ENCODE data around the gene TTBK1. TPM values are rescaled to one million over a fixed set of nuclear protein-coding genes. Genes with fewer than 3 reads are reported as not detected.
A peak's percentile ranks its signal among the peaks of the same experiment; 100 is the strongest.

The TTBK1 gene
- total and polyA plus RNA-seq, 8 donors = 0.08 to 0.57 (median 0.16) TPM

DNA sequence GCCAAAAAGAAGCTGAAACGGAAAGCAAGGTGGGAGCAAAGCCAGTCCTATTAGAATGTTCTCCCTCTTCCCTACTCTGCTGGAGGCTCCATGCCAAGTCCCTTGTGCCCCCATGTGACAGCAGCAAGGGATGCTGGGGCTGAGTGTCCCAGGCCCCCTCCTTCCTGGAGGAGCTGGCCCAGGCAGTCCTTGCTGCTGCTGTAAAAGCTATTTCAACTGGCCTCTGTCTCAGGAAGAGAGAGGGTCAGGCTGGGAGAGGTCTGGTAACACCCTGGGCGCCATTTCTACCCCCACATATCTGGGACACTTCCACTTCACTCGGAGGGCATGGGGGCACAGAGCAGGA is 25.0 kb downstream of the TTBK1 start:
- Histone ChIP-seq H3K36me3 (no peaks in the 10 kb centered on the region), H3K4me3 (no peak overlapping the region), H3K4me1 (peaks cover 7 to 31% (median 16%) of the 10 kb centered on the region in 3 donors), H3K9me3 (no peaks in the 10 kb centered on the region), H3K27ac (peak overlapping the region in 2 of 4 donors; percentile 84 to 87), H3K27me3 (no peaks in the 10 kb centered on the region)
- DNase-seq = peak in 2 of 6 donors; percentile 35 to 72
- FAIRE-seq = no peak
- TF ChIP-seq, protein P1, sequence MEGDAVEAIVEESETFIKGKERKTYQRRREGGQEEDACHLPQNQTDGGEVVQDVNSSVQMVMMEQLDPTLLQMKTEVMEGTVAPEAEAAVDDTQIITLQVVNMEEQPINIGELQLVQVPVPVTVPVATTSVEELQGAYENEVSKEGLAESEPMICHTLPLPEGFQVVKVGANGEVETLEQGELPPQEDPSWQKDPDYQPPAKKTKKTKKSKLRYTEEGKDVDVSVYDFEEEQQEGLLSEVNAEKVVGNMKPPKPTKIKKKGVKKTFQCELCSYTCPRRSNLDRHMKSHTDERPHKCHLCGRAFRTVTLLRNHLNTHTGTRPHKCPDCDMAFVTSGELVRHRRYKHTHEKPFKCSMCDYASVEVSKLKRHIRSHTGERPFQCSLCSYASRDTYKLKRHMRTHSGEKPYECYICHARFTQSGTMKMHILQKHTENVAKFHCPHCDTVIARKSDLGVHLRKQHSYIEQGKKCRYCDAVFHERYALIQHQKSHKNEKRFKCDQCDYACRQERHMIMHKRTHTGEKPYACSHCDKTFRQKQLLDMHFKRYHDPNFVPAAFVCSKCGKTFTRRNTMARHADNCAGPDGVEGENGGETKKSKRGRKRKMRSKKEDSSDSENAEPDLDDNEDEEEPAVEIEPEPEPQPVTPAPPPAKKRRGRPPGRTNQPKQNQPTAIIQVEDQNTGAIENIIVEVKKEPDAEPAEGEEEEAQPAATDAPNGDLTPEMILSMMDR (IDR thresholded peaks at IDR 0.05) = no peak
- 77 to 79% methylated on average over 3 of the region's 3 CpGs for WGBS, 2 donors
- peak in 2 of 4 donors; percentile 14 to 37 for ATAC-seq
- intact Hi-C loops (cut with DNase I) = no loop called here

DNA sequence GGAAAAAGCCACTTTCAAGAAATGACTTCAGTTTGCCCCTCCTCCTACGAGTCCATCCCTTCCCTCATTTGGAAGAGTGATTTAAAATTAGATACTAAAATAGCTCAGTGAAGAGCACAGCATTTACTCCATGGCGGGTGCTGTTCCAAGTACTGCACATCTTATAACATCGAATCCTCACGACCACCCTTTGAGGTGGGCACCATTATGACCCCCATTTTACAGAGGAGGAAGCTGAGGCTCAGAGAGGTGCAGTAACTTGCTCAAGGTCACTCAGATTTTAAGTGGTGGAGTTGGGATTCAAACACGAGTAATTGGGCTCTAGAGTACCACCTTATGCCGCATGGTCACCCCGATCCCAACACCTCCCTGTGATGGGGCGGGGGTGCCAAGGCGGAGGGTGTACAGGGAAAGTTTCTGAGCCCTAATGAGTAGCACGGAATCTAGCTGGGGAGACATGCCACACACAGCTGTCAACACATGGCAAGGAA is 25.5 kb downstream of the TTBK1 start:
- peak overlapping the region in 1 of 4 donors; percentile 43 for H3K4me3 ChIP-seq
- no peaks in the 10 kb centered on the region for H3K9me3 ChIP-seq
- DNase-seq (no peak), FAIRE-seq (no peak), ATAC-seq (no peak)
- H3K4me1 ChIP-seq = peaks cover 7 to 31% (median 16%) of the 10 kb centered on the region in 3 donors
- intact Hi-C loops (cut with DNase I) = no loop called here
- H3K27ac ChIP-seq = peak overlapping the region in 2 of 4 donors; percentile 84 to 87
- no peaks in the 10 kb centered on the region for H3K36me3 ChIP-seq
- no peaks in the 10 kb centered on the region for H3K27me3 ChIP-seq
- TF ChIP-seq, protein P1 (IDR thresholded peaks at IDR 0.05) = no peak
- WGBS, 2 donors = 71 to 78% methylated on average over 10 of the region's 10 CpGs

DNA sequence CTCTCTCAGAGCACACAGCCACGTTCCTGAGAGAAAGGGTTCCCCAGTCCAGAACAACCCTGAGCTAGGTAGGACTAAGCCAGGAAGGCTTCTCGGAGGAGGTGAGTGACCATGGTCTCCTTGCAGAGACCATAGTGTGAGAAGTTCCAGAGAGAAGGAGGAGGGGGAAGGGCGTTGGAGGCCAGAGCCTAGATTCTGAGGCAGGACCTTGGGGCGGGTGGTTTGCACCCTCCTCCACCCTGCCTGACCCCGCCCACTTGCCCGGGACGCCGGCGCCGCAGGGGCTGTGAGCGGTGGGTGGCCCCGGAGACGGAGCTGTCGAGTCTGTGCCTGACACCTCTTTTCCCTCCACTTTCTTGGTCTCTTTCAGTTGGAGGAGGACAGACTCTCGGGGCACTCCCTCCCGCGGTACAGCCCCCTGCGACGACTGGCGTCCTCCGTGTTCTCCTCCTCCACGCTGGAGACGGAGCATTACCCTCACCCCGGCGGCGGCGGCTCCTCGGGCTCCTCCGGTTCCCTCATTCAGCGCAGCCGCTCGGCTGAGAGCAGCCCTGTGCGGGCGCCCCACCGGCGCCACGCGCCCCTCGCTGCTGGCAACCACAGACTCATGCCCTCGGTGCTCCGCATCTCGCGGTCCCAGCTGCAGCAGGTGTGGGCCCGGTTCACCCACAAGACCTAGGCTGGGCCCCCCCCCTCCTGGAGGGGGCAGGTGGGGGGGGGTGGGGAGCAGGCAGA is 26.2 kb downstream of the TTBK1 start:
- intact Hi-C loops (cut with DNase I) = no loop called here
- FAIRE-seq (no peak), ATAC-seq (peak; percentile 46 to 70 (median 57)), DNase-seq (peak; percentile 31 to 85 (median 61))
- TF ChIP-seq, protein P1 (IDR thresholded peaks at IDR 0.05) = no peak
- WGBS, 2 donors = 8 to 10% methylated on average over 44 of the region's 44 CpGs
- peak overlapping the region in 2 of 4 donors; percentile 35 to 43 for H3K4me3 ChIP-seq
- H3K9me3 ChIP-seq = no peaks in the 10 kb centered on the region
- peak overlapping the region in 2 of 4 donors; percentile 84 to 87 for H3K27ac ChIP-seq
- H3K4me1 ChIP-seq = peaks cover 7 to 31% (median 16%) of the 10 kb centered on the region in 3 donors
- H3K36me3 ChIP-seq = no peaks in the 10 kb centered on the region
- no peaks in the 10 kb centered on the region for H3K27me3 ChIP-seq

DNA sequence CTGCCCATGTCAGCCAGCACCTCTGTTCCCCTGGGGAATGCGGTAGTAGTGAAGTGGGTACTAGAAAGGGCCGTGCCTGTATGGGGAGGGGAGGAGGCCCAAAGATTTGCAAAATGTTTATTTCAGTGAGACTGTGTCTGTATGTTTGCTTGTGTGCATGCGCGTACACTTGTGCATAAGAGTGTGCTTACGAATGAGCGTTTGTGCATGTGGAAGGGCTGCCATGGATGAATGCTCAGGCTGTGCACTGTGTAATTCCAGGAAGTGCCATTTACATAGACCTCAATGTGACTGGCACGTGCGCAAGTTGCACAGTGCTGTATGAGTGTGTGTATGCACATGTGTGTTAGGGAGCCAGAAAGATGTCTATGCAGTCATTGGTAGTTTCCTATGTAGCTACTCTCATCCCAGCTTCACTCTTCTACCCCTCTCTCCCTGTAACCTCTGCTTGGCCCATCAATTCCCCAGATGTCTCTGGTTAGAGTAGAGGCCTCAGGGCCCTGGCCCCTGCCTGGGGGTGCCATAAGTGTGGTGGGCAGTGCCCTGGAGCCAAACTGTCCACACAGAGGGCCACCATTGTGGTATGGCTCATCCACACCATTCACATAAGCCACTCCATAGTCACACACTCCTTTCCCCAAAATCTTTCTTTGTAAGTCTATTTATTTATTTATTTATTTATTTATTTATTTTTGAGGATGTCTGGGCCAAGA is 28.0 kb downstream of the TTBK1 start:
- FAIRE-seq = no peak
- H3K4me1 ChIP-seq = peaks cover 7 to 24% (median 16%) of the 10 kb centered on the region in 3 donors

More for the DNA sequence above, 28.0 kb downstream of the TTBK1 start:
- Histone ChIP-seq H3K27me3 (no peaks in the 10 kb centered on the region), H3K36me3 (no peaks in the 10 kb centered on the region), H3K4me3 (no peak overlapping the region), H3K27ac (peak overlapping the region in 1 of 4 donors; percentile 28), H3K9me3 (no peaks in the 10 kb centered on the region)
- DNase-seq (no peak), ATAC-seq (no peak)
- TF ChIP-seq, protein P1 (IDR thresholded peaks at IDR 0.05) = no peak
- intact Hi-C loops (cut with DNase I) = no loop called here
- WGBS, 2 donors = 89 to 92% methylated on average over 8 of the region's 8 CpGs

All from pancreas (tissue), 10 donors.